ENCODE data around the gene TP53BP1.

Gene TP53BP1

GRCh38 chr15:43517354-43518196 is 24.6 kb upstream of the TP53BP1 start, which contains the start of gene MAP1A:
MAP1A (plus strand) TSS chr15:43517608; CDS start chr15:43521474, 3,866 bp downstream.
- DNase-seq, result no peak

DNA sequence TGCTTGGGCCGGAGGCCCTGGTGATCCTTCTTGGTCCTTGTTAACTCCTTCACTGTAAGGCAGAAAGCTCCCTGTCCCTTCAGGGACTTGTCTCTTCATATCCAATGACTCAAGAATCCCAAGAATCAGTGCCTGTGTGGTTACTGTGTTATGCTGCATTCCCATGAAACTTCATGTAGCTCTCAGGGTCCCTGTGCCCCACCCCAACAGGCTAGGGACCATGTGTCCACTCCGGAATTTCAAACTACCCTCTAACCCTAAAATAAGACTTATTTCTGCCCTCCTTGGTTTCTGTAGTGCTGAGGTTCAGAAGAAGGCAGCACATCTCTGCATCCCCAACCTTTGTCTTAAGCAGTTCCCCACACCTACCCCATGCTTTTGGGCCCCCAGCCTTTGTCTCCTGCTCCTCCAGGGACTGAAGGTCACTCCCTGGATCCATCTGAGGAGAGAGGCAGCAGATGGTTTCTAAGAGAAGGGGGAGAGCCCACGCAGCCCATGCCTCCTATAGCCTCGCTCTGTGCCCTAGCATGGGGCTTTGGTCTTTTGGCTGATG is 23.9 kb upstream of the TP53BP1 start:
- DNase-seq, result no peak

DNA sequence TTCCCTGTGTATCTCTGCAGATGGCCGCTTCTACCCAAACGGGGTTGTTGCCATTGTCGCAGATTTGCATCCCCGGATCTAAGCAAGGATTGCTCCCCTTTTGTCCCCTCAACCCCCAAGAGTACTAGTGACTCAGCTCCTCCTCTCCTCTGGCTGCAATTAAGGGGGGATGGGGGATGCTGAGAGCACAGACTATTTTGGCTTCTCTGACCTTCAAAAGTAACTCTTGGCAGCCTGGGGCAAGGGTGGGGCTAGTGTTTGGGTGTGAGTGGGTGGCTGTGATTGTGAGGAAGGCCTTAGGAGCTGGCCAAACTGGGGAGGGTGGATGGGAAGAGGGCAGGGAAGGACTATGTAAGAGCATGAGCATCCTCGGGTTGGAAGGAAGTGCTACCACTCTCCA is 23.2 kb upstream of the TP53BP1 start:
- no peak for DNase-seq

- DNase-seq, result no peak
Observed at GRCh38 chr15:43515741-43516140, 22.8 kb upstream of the TP53BP1 start.

GRCh38 chr15:43514241-43515057 is 21.5 kb upstream of the TP53BP1 start:
- DNase-seq, result no peak

- no peak for DNase-seq
Observed at GRCh38 chr15:43513550-43513949, 20.6 kb upstream of the TP53BP1 start.

DNA sequence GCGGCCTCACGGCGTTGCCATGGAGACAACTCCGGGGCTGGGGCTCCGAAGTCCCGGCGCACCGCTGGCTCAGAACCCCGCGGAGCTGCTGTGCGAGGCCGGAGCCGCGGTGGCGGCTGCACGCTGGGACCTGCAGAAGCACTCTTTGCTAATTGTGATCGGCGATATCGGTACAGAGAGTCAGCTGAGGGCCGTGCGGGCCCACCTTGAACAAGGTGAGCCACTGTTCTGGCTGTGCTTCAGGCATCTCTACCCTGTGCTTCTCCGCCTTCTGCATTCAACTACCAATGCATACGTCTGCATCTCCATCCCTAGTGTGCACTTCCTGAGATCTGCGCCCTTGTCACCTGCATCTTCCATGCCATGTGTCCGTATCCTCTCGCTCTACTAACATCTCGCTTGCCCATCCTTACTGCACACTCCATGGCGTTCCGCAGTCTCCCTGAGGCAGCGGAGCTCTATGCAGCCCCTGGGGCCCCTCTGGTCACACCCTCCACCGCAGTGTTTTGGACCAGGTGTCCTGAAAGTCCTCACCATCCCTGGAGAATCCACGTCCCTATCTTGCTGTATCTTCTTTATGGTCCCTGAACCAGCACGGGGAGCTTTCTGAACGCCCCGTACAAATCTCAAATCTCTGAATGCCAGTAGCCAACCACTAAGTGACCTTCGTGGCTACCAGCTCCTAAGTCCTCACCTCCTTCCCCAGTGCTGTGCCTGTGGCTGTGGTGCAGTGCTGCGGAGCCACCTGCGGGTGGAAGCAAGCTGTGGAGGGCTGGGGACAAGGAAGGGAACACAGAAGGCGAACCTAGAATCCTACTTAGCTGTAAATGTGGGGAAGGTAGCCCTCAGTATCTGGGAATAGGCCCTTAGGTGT is 18.3 kb upstream of the TP53BP1 start:
- no peak for DNase-seq

- DNase-seq, result peak; percentile 98
Observed at GRCh38 chr15:43510200-43511011, 17.4 kb upstream of the TP53BP1 start.

- DNase-seq, result no peak
Observed at GRCh38 chr15:43509660-43510199, 16.8 kb upstream of the TP53BP1 start.

- DNase-seq, result no peak
Observed at GRCh38 chr15:43508991-43509659, 16.2 kb upstream of the TP53BP1 start.

- DNase-seq, result no peak
Observed at GRCh38 chr15:43508421-43508820, 15.5 kb upstream of the TP53BP1 start.

DNA sequence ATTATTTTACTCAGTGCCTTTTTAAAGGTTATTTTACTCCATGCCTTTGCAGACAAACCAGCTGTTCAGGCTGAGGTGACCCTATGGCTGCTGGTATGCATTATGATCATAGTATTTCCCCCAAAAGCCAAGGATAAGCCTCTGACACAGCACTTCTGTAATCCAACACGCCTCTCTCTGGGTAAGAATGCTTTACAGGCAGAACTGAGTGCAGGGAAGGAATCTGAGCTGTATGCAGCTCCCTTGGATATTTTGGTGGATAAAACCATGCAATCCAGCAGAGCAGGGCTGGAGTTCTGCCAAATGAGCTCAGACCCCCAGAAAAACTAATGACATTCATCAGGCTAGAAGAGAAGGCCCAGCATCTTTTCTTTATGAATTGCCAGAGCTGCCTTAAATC is 12.8 kb upstream of the TP53BP1 start:
- no peak for DNase-seq

- no peak for DNase-seq
Observed at GRCh38 chr15:43499635-43500034, 6.7 kb upstream of the TP53BP1 start.

GRCh38 chr15:43498990-43499389 is 6.0 kb upstream of the TP53BP1 start:
- DNase-seq, result no peak

- no peak for DNase-seq
Observed at GRCh38 chr15:43493703-43494472, 932 bp upstream of the TP53BP1 start.

DNA sequence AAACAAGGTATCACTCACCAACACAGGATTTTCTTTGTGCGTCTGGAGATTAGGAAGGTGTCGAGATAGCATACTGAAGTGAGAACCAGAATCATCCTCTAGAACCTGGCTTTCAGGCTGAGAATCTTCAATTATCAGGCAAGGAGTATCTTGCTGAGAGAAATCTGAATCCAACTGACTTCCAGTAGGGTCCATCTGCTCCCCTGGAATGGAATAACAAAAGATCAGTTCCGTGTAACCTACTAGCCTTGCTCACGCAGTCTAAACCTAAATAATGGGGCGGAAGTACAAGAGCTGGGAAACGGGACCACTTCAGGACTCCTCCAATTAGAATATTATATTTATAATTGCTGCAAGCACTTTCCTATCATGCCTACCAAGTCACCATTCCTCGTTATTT is 690 bp downstream of the TP53BP1 start:
- DNase-seq, result no peak

DNA sequence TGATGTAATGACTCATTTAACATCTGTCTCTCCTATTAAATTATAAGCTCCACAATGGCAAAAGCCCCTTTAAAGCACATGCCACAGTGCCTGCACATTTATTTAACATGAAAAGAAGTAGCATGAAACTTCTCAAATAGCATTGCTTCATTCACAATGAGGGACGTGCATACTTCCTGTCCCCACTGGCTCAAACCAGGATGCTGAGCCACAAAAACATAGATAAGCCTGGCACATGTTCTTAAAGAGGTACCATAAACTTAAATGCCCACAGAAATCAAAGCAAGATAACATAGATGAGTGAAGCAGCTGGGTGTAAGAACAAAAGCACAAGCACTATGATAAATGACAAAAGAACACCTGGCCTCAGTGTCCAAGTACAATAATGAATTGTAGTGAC is 3.8 kb downstream of the TP53BP1 start:
- DNase-seq, result no peak

DNA sequence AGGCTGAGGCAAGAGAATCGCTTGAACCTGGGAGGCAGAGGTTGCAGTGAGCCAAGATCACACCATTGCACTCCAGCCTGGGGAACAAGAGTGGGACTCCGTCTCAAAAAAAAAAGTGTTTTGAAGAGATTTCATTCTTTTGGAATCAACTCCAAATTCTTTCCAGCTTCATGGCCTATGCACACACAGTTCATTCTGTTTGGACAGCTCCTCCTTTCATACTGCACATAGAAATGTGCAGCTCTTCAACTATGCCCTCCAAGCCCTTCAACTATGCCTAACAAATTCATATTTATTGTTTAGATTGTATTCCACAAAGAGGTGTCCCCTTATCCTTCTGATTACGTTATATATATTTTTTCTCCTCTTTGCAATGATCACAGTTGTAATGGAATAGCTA is 4.2 kb downstream of the TP53BP1 start:
- no peak for DNase-seq

DNA sequence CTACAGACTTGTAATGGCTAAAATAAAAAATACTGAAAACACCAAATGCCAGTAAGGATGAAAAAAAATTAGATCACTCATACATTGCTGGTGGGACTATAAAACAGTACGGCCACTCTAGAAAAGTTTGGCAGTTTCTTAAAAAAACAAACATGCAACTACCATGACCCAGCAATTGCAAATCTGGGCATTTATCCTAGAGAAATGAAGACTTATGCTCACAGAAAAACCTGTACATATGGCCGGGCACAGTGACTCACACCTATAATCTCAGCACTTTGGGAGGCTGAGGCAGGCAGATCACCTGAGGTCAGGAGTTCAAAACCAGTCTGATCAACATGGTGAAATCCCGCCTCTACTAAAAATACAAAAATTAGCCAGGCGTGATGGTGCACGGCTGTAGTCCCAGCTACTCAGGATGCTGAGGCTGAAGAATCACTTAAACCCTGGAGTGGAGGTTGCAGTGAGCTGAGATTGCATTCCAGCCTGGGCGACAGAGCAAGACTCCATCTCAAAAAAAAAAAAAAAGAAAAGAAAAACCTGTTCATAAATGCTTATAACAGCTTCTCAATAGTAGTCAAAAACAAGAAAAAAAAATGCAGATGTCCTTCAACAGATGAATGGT is 5.6 kb downstream of the TP53BP1 start:
- no peak for DNase-seq

DNA sequence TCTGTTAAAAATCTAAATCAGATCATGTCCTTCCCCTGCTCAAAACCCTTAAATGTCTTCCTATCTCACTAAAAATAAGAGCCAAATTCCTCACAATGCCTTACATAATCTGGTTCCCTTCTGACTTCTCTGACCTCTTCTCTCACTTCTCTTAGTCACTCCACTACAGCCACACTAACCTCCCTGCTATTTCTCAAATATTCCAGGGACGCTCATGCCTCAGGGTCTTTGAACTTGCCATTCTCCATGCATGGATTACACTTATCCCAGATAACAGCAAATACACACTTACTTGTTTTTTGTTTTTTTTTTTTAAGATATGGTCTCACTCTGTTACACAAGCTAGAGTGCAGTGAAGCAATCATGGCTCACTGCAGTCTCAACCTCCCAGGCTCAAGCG is 8.5 kb downstream of the TP53BP1 start:
- peak; percentile 7 for DNase-seq
